ENCODE measurements around the gene WWOX.

DNA sequence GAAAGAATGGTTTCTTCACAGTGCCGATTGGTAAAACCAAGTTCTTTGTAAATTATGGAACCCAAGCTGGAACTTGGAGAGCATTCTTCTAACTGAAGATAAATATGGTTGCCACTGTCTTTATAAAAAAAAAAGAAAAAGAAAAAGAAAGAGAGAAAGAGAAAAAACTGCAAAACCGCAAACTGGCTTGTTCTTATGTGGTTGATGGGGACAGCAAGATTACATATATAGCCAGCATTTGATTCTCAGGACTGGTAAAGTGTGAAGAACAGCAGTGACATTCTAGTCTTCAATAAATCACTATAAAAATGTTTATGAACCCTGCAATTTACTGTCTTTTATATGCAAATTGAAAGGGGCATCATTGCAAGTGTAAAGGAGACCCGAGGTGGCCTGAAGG lies 896.0 kb downstream of the WWOX start:
- TF ChIP-seq HNF4A (CRISPR knock-in tag; IDR thresholded peaks at IDR 0.05) = no peak
- TF ChIP-seq ZFX (CRISPR knock-in tag; IDR thresholded peaks at IDR 0.05; ENCODE audit: low read depth) = no peak
- no peak for TF ChIP-seq ELF4 (CRISPR knock-in tag; IDR thresholded peaks at IDR 0.05; ENCODE audit: borderline replicate concordance)
- no peak for TF ChIP-seq RBAK (CRISPR knock-in tag; IDR thresholded peaks at IDR 0.05)
